HG03571 (cell line): ENCODE data around the gene NGF.
"Not testable (repeated sequence)": the region's sequence is repeated elsewhere in the genome, so short reads cannot be mapped to it uniquely, and the experiment has no call there.

ENCODE experiments used
- ATAC-seq: cut with Tn5 transposase; IDR thresholded peaks from one replicate; pipeline ENCODE4 v1.9.1; 2021; ENCODE audit not compliant: unreplicated experiment

NGF gene

GRCh38 chr1:115337633-115338456, at the start of gene NGF:
TSS of gene NGF (minus strand) at chr1:115338249. CDS start at chr1:115286795, 51,454 bp downstream.
- ATAC-seq: no peak

GRCh38 chr1:115383455-115383854, 45.4 kb upstream of the NGF start:
- not testable (repeated sequence) for ATAC-seq

- ATAC-seq: no peak
Measured at GRCh38 chr1:115379943-115380342, 41.9 kb upstream of the NGF start.

- no peak for ATAC-seq
Measured at GRCh38 chr1:115377411-115377810, 39.4 kb upstream of the NGF start.

- no peak for ATAC-seq
Measured at GRCh38 chr1:115374598-115374997, 36.5 kb upstream of the NGF start.

- no peak for ATAC-seq
Measured at GRCh38 chr1:115373305-115373704, 35.3 kb upstream of the NGF start.

GRCh38 chr1:115365738-115366137, 27.7 kb upstream of the NGF start:
- no peak for ATAC-seq

- no peak for ATAC-seq
Measured at GRCh38 chr1:115364780-115365155, 26.7 kb upstream of the NGF start.

- ATAC-seq: no peak
Measured at GRCh38 chr1:115364046-115364779, 26.2 kb upstream of the NGF start.

GRCh38 chr1:115363171-115363570, 25.1 kb upstream of the NGF start:
- ATAC-seq: no peak

- not testable (repeated sequence) for ATAC-seq
Measured at GRCh38 chr1:115360505-115361129, 22.6 kb upstream of the NGF start.

GRCh38 chr1:115359787-115360452, 21.9 kb upstream of the NGF start:
- not testable (repeated sequence) for ATAC-seq

- no peak for ATAC-seq
Measured at GRCh38 chr1:115356356-115356755, 18.3 kb upstream of the NGF start.

- ATAC-seq: no peak
Measured at GRCh38 chr1:115355069-115355468, 17.0 kb upstream of the NGF start.

GRCh38 chr1:115351143-115351542, 13.1 kb upstream of the NGF start:
- ATAC-seq: no peak

GRCh38 chr1:115348636-115349035, 10.6 kb upstream of the NGF start:
- no peak for ATAC-seq

- no peak for ATAC-seq
Measured at GRCh38 chr1:115347282-115347681, 9.2 kb upstream of the NGF start.

- ATAC-seq: no peak
Measured at GRCh38 chr1:115343200-115343737, 5.2 kb upstream of the NGF start.

- ATAC-seq: no peak
Measured at GRCh38 chr1:115341948-115342347, 3.9 kb upstream of the NGF start.

GRCh38 chr1:115340879-115341278, 2.8 kb upstream of the NGF start:
- no peak for ATAC-seq

GRCh38 chr1:115338457-115338820, 390 bp upstream of the NGF start:
- no peak for ATAC-seq
